ENCODE results near the gene PPP1R3G.

PPP1R3G gene

GRCh38 chr6:5072440-5072839, 12.7 kb upstream of the PPP1R3G start:
- DNase-seq (ENCODE audit: low spot score), result no peak

DNA sequence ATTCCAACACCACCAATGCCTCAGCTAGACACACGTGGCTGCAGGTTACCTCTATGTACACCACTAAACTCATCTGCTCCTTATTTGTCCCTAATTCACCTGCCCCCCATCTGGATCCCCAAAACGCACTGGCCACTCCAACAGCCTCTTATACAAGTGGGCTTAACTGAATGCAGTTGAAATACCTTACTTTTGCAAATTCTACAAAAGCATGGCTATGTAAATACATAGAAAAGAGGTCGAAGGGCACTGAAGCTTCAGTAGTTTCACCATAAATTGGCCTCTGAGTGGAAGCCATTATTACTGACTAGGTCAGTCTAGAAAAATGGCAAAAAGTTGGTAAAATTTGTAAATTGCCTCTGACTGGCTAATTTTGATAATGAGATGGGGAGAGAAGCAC, 11.1 kb upstream of the PPP1R3G start:
- DNase-seq (ENCODE audit: low spot score), result no peak

- no peak for DNase-seq (ENCODE audit: low spot score)
These were observed 8.2 kb upstream of the PPP1R3G start for GRCh38 chr6:5076931-5077330.

DNA sequence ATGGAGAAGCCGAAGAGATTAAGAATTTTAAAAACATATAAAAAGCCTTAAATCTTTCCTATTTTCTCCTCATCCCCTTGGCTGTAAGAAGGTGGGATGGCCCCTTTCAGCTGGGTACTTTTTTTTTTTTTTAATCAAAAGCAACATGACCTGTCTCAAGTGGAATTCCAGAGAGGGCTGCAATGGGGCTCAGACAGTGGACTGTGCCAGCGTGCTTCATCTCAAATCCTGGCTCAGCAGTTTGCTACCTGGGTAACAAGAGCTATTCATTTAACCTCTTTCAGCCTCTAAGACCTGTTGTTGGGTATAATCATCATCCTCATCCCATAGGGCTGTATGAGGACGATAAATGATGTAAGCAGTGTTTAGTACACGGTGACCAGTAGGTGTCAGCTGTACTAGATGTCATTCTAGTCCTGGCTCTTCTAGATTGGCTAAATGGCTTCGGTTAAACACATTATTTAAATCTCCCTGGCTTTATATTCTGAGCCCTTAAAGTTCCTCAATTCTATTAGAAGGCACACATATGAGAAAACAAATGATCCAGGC, 6.9 kb upstream of the PPP1R3G start:
- DNase-seq (ENCODE audit: low spot score), result no peak

GRCh38 chr6:5079692-5080091, 5.4 kb upstream of the PPP1R3G start:
- DNase-seq (ENCODE audit: low spot score), result no peak

GRCh38 chr6:5080574-5080973, 4.6 kb upstream of the PPP1R3G start:
- no peak for DNase-seq (ENCODE audit: low spot score)

- no peak for DNase-seq (ENCODE audit: low spot score)
These were observed 4.0 kb upstream of the PPP1R3G start for GRCh38 chr6:5081182-5081581.

DNA sequence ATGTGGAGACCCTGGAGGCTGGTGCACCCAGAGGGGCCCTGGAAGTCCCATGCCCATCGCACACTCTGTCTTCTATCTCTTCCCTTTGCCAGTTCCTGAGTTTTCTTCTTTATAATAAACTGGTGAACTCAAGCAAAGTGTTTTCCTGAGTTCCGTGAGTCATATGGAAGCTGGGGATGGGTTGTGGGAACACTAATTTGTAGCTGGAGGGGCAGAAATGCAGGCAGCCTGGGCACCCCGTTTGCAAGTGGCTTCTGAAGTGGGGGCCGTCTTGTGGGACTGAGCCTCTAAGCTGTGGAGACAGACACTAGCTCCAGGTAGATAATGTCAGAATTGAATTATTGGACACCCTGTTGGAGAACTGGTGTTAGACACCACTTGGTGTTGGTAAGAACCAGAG, 3.2 kb upstream of the PPP1R3G start:
- no peak for DNase-seq (ENCODE audit: low spot score)

GRCh38 chr6:5082487-5083306, 2.4 kb upstream of the PPP1R3G start:
- no peak for DNase-seq (ENCODE audit: low spot score)

GRCh38 chr6:5083307-5083583, 1.9 kb upstream of the PPP1R3G start:
- DNase-seq (ENCODE audit: low spot score), result no peak

GRCh38 chr6:5083813-5084359, 1.3 kb upstream of the PPP1R3G start:
- no peak for DNase-seq (ENCODE audit: low spot score)

GRCh38 chr6:5084360-5084780, 771 bp upstream of the PPP1R3G start:
- DNase-seq (ENCODE audit: low spot score), result no peak

DNA sequence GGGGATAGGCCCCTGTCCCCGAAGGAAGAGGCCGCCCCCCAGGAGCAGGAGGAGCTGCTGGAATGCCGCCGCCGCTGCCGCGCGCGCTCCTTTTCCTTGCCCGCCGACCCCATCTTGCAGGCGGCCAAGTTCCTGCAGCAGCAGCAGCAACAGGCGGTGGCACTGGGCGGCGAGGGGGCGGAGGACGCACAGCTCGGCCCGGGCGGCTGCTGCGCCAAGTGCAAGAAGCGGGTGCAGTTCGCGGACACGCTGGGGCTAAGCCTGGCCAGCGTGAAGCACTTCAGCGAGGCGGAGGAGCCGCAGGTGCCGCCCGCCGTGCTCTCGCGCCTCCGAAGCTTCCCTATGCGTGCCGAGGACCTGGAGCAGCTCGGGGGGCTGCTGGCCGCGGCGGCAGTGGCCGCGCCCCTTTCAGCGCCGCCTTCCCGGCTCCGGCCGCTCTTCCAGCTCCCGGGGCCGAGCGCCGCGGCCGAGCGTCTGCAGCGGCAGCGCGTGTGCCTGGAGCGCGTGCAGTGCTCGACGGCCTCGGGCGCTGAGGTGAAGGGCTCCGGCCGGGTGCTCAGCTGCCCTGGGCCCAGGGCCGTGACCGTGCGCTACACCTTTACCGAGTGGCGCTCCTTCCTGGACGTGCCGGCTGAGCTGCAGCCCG, 630 bp downstream of the PPP1R3G start:
- no peak for DNase-seq (ENCODE audit: low spot score)

- no peak for DNase-seq (ENCODE audit: low spot score)
These were observed 1.3 kb downstream of the PPP1R3G start for GRCh38 chr6:5086294-5086890.

DNA sequence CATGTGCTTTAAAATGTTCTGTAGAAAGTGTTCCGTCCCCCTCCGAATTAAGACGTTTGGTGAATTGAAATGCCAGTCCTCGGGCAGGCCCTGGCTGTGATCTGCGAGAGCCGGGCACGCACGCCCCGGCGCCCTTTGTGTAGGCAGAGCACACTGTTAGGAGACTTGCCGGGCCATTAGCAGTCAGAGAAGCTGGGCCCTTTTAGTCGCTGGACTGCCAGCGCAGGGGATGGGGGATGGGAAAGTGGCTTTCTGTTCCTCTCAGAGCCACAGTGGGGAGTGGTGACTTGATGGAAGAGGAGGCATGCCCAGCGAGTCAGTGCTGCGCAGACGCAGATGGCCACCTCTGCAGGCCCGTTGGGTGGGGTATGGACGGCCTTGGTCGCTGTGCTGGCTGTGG, 2.2 kb downstream of the PPP1R3G start:
- peak; percentile 79 for DNase-seq (ENCODE audit: low spot score)

DNA sequence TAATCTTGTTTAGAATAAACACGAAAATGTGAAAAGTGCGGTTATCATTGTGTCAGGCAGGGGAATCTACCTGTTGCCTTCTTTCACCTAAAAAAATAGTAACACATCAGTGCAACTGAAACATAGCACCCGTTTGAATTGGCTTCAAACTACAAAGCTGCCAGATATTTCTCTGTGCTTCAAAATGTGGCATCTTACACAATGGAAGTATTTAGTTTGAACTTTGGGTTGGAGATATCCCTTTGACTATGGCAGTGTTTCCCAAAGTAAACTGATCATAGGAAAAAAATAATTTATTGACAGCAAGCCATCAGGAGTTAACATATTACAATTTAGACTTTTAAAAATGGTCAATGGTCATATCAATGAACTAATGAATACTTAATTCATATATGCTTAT, 3.6 kb downstream of the PPP1R3G start:
- DNase-seq (ENCODE audit: low spot score), result no peak

- no peak for DNase-seq (ENCODE audit: low spot score)
These were observed 4.6 kb downstream of the PPP1R3G start for GRCh38 chr6:5089481-5090438.

- DNase-seq (ENCODE audit: low spot score), result no peak
These were observed 5.5 kb downstream of the PPP1R3G start for GRCh38 chr6:5090603-5091002.

- DNase-seq (ENCODE audit: low spot score), result no peak
These were observed 6.3 kb downstream of the PPP1R3G start for GRCh38 chr6:5091210-5092069.

DNA sequence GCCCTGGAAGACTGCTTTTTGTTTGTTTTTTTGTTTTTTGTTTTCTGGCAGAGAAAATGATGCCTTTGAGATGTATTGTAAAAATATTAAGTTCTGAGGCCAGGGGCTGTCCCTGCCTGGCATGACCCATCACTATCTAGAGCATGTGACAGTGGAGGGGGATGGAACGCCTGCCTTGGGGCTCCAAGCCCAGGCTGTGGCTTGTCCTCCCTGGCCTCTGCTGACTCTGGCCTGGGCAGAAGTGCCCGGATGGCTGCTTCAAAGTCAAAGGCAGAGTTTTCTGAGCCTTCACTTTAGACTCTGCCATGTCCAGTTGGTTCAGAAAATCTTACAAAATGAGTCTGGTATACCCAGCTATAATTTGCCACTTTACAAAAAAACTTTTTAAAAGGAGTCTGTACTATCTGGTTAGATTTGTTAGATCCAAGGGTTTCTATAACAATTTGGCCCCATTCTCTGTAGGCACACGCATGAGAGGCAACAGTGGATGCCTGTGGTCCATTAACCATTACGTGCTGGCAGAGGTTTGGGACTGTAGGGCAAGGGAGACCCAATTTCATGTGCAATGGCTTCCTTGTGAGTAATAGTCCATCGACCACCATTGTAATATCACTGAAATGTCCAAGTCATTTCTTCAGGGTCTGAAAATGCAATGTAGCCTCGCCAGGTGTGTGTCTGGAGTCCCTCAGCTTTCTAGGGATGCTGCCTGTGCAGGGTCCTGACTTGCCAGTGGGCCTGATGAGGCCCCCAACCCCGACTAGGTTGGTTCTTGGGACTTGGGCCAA, 8.3 kb downstream of the PPP1R3G start:
- DNase-seq (ENCODE audit: low spot score), result no peak
